ENCODE measurements around the gene ADI1. TPM values are rescaled to one million over a fixed set of nuclear protein-coding genes. Genes with fewer than 3 reads are reported as not detected.

Gene ADI1
- total RNA-seq, result 195 TPM
- long read RNA-seq, transcript ADI1-201 (4 exons, 2,391 nt), result major isoform, 514 of 537 reads
- long read RNA-seq, partial matches to known transcripts, result 6 of 537 reads
- long read RNA-seq, other reads (novel, unspliced or antisense), result 17 of 537 reads

- Histone ChIP-seq H3K4me3 (peak within 1 kb of the TSS; percentile 96), H3K27me3 (ENCODE audit: low read depth) (no peaks in the 10 kb centered on the region), H3K9me3 (replicated peaks) (peaks cover 8% of the 10 kb centered on the region), H3K27ac (replicated peaks) (peak within 1 kb of the TSS; percentile 100), H3K36me3 (peaks cover 5% of the 10 kb centered on the region), H3K4me1 (peaks cover 71% of the 10 kb centered on the region)
- TF ChIP-seq CTCF (IDR thresholded peaks at IDR 0.05; ENCODE audit: borderline replicate concordance), result no peak
- intact Hi-C loops (cut with micrococcal nuclease), result no loop called here
- DNase-seq, result peak; percentile 88
These were observed at the start of gene ADI1 for GRCh38 chr2:3519255-3520205. Gene ADI1 (minus strand): TSS chr2:3519531. CDS start chr2:3519487, 44 bp downstream.

- Histone ChIP-seq H3K27me3 (ENCODE audit: low read depth) (no peaks in the 10 kb centered on the region), H3K9me3 (replicated peaks) (no peaks in the 10 kb centered on the region), H3K4me3 (no peak overlapping the region), H3K27ac (replicated peaks) (no peak overlapping the region), H3K4me1 (no peaks in the 10 kb centered on the region), H3K36me3 (no peaks in the 10 kb centered on the region)
- no peak for DNase-seq
- TF ChIP-seq CTCF (IDR thresholded peaks at IDR 0.05; ENCODE audit: borderline replicate concordance), result no peak
- intact Hi-C loops (cut with micrococcal nuclease), result no loop called here
These were observed 47.5 kb upstream of the ADI1 start for GRCh38 chr2:3566806-3567205.

GRCh38 chr2:3565117-3565516, 45.8 kb upstream of the ADI1 start:
- Histone ChIP-seq H3K36me3 (peaks cover under 1% of the 10 kb centered on the region), H3K27ac (replicated peaks) (no peak overlapping the region), H3K4me3 (no peak overlapping the region), H3K9me3 (replicated peaks) (no peaks in the 10 kb centered on the region), H3K27me3 (ENCODE audit: low read depth) (no peaks in the 10 kb centered on the region), H3K4me1 (no peaks in the 10 kb centered on the region)
- no peak for TF ChIP-seq CTCF (IDR thresholded peaks at IDR 0.05; ENCODE audit: borderline replicate concordance)
- intact Hi-C loops (cut with micrococcal nuclease), result no loop called here
- DNase-seq, result no peak

GRCh38 chr2:3563521-3563976, 44.2 kb upstream of the ADI1 start:
- Histone ChIP-seq H3K27me3 (ENCODE audit: low read depth) (no peaks in the 10 kb centered on the region), H3K9me3 (replicated peaks) (no peaks in the 10 kb centered on the region), H3K4me3 (no peak overlapping the region), H3K36me3 (peaks cover 6% of the 10 kb centered on the region), H3K27ac (replicated peaks) (no peak overlapping the region), H3K4me1 (peaks cover 8% of the 10 kb centered on the region)
- no peak for DNase-seq
- no peak for TF ChIP-seq CTCF (IDR thresholded peaks at IDR 0.05; ENCODE audit: borderline replicate concordance)
- intact Hi-C loops (cut with micrococcal nuclease), result no loop called here

GRCh38 chr2:3558205-3559014, 39.1 kb upstream of the ADI1 start, which contains the start of gene RNASEH1:
Gene RNASEH1 (minus strand): TSS chr2:3558333. CDS start chr2:3558260, 73 bp downstream.
- H3K4me1 ChIP-seq, result peaks cover 26% of the 10 kb centered on the region
- intact Hi-C loops (cut with micrococcal nuclease), result no loop called here
- peak within 1 kb of the TSS; percentile 92 for H3K27ac ChIP-seq (replicated peaks)
- H3K36me3 ChIP-seq, result peaks cover 38% of the 10 kb centered on the region
- H3K4me3 ChIP-seq, result peak within 1 kb of the TSS; percentile 98
- DNase-seq, result peak; percentile 99
- H3K27me3 ChIP-seq (ENCODE audit: low read depth), result no peaks in the 10 kb centered on the region
- TF ChIP-seq CTCF (IDR thresholded peaks at IDR 0.05; ENCODE audit: borderline replicate concordance), result no peak
- no peaks in the 10 kb centered on the region for H3K9me3 ChIP-seq (replicated peaks)

Measured in left ventricle myocardium inferior (tissue), 1 donor.